Upper lobe of right lung (tissue), 1 donor: Measurements from ENCODE around the gene PTGS2. TPM values are rescaled to one million over a fixed set of nuclear protein-coding genes. Genes with fewer than 3 reads are reported as not detected.

Experiments used
- ATAC-seq: fragments of 200-7000 bp; cut with Tn5 transposase; one replicate; pipeline ENCODE4 v1.9.1; 2020; ENCODE audit warnings: mild to moderate bottlenecking, moderate library complexity
- DNase-seq: peaks from one replicate; pipeline ENCODE4 v3.0.0-alpha.2; 2020
- H3K27ac ChIP-seq: fragments of 200-600 bp; one replicate; pipeline ENCODE4 v1.8.0; 2022
- H3K27me3 ChIP-seq: fragments of 200-600 bp; one replicate; pipeline ENCODE4 v1.8.0; 2022; ENCODE audit warnings: mild to moderate bottlenecking
- H3K36me3 ChIP-seq: fragments of 200-600 bp; one replicate; pipeline ENCODE4 v1.8.0; 2022
- H3K4me1 ChIP-seq: fragments of 200-600 bp; one replicate; pipeline ENCODE4 v1.8.0; 2022
- H3K4me3 ChIP-seq: fragments of 200-600 bp; one replicate; pipeline ENCODE4 v1.8.0; 2022; ENCODE audit warnings: mild to moderate bottlenecking
- H3K9me3 ChIP-seq: fragments of 200-600 bp; one replicate; pipeline ENCODE4 v1.8.0; 2022
- CTCF ChIP-seq: fragments of 200-600 bp; IDR thresholded peaks from one replicate; pipeline ENCODE4 v1.8.0; 2022; ENCODE audit warnings: antibody characterized with exemption
- intact Hi-C: fragments of 100-400 bp; cut with DNase I; formaldehyde crosslinking; loops from one replicate; pipeline ENCODE4 v1.11.0; 2022
- total RNA-seq: library from RNA; stranded (reverse); fragmentation: NEBNext Ultra II Directional; extraction: Animal tissue kit (Norgen Biotek cat#: 25700); gene quantifications from one replicate; pipeline ENCODE4 v1.2.1, GENCODE V29; 2021
- donor health status: DM: no; HTN: yes; CAD: no; lungs with severe emphysema.

The PTGS2 gene
- total RNA-seq, 1 donor from 2014 or later, result 30.4 TPM

DNA sequence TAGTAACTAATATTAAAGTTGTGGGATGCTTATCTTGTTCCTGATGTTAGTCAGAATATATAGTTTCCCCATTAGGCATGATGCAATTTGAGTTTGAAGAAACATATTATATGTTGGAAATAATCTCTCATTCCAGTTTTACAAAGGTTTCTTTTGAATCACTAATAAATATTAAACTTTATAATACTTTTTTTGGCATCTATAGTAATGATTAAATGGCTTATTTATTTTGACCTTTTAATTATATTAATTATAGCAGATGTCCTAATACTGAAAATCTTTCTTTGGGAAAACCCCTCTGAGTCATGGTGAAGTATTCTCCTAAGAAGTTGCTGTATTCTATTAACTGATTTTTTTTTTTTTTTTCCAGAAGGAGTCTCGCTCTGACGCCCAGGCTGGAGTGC, 28.5 kb upstream of the PTGS2 start:
- intact Hi-C loops, result no loop called here
- Histone ChIP-seq H3K4me3 (no peak overlapping the region), H3K27ac (no peak overlapping the region), H3K4me1 (no peaks in the 10 kb centered on the region), H3K36me3 (no peaks in the 10 kb centered on the region), H3K27me3 (no peaks in the 10 kb centered on the region), H3K9me3 (no peaks in the 10 kb centered on the region)
- no peak for TF ChIP-seq CTCF
- ATAC-seq, result no peak
- no peak for DNase-seq

- Histone ChIP-seq H3K4me1 (no peaks in the 10 kb centered on the region), H3K27ac (no peak overlapping the region), H3K4me3 (peak overlapping the region; percentile 0), H3K27me3 (no peaks in the 10 kb centered on the region), H3K9me3 (no peaks in the 10 kb centered on the region), H3K36me3 (no peaks in the 10 kb centered on the region)
- intact Hi-C loops, result no loop called here
- DNase-seq, result no peak
- ATAC-seq, result no peak
- no peak for TF ChIP-seq CTCF
These were observed 23.1 kb upstream of the PTGS2 start for GRCh38 chr1:186703209-186703766.

DNA sequence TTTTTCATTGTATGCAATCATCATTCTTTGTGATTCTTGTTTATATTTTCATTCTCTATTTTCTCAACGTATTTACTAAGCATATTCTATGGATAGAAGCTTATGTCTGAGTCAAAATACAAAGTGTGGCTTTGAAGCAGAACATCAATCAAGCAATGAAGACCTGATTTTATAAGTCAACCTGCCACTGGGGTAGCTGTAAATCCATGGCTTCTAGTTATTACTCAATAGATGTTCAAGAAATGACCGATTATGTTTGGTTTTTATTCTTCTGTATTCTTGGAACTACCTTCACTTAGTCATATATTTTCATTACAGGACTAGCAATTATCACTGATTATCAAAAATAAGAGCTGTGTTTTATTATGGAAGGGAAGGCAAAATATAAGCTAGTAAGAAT, 20.5 kb upstream of the PTGS2 start:
- H3K36me3 ChIP-seq, result no peaks in the 10 kb centered on the region
- H3K4me3 ChIP-seq, result no peak overlapping the region
- DNase-seq, result no peak
- TF ChIP-seq CTCF, result no peak
- H3K4me1 ChIP-seq, result no peaks in the 10 kb centered on the region
- H3K9me3 ChIP-seq, result no peaks in the 10 kb centered on the region
- no peaks in the 10 kb centered on the region for H3K27me3 ChIP-seq
- no peak overlapping the region for H3K27ac ChIP-seq
- intact Hi-C loops, result no loop called here
- no peak for ATAC-seq

DNA sequence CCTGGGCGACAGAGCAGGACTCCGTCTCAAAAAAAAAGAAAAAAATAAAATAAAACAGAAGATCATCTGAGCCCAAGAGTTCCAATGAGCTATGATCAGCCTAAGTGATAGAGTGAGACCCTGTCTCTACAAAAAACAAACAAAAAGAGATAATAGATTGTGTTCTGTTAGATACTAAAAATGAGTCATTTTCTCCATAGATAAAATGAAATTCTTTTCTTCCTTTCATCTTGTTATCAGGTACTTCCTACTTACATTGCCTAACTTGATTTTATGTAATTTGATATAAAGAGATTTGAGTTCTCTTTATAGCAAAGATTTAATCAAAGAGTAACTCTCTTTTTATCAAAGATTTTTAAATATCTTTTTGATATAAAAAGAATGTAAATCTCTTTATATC, 19.3 kb upstream of the PTGS2 start:
- no peak overlapping the region for H3K27ac ChIP-seq
- no peaks in the 10 kb centered on the region for H3K9me3 ChIP-seq
- H3K4me3 ChIP-seq, result no peak overlapping the region
- no peaks in the 10 kb centered on the region for H3K27me3 ChIP-seq
- no peak for TF ChIP-seq CTCF
- no peaks in the 10 kb centered on the region for H3K4me1 ChIP-seq
- no peaks in the 10 kb centered on the region for H3K36me3 ChIP-seq
- DNase-seq, result no peak
- ATAC-seq, result no peak
- intact Hi-C loops, result no loop called here

- no peak for DNase-seq
These were observed 9.7 kb upstream of the PTGS2 start for GRCh38 chr1:186689907-186690306.

More at GRCh38 chr1:186689907-186690306, 9.7 kb upstream of the PTGS2 start:
- no peak for ATAC-seq
- no peak overlapping the region for H3K4me3 ChIP-seq
- no peaks in the 10 kb centered on the region for H3K9me3 ChIP-seq
- no peaks in the 10 kb centered on the region for H3K4me1 ChIP-seq
- no peak for TF ChIP-seq CTCF
- H3K36me3 ChIP-seq, result no peaks in the 10 kb centered on the region
- no peaks in the 10 kb centered on the region for H3K27me3 ChIP-seq
- intact Hi-C loops, result no loop called here
- no peak overlapping the region for H3K27ac ChIP-seq
